HepG2 (cell line): ENCODE data around the gene NPHP1. TPM values are rescaled to one million over a fixed set of nuclear protein-coding genes. Genes with fewer than 3 reads are reported as not detected.

ENCODE experiments used
- ESRRA ChIP-seq: sonication (generic); formaldehyde crosslinking; IDR thresholded peaks from 2 replicates; pipeline ENCODE4 v1.5.1; 2020; ENCODE audit warnings: mild to moderate bottlenecking, low read depth, missing genetic modification reagents
- FOXM1 ChIP-seq: sonication (generic); formaldehyde crosslinking; IDR thresholded peaks from 2 replicates; pipeline ENCODE4 v1.5.0; 2020; ENCODE audit warnings: missing genetic modification reagents
- MAZ ChIP-seq, 2 experiments: sonication (generic) in 1 of 2; formaldehyde crosslinking in 1 of 2; IDR thresholded peaks; 2 replicates each; pipeline versions ENCODE4 v1.5.0 to v1.6.1; 2012 to 2020; ENCODE audit warnings: low read depth in 2 of 2, mild to moderate bottlenecking in 2 of 2, borderline replicate concordance in 1 of 2, improper control_type of control experiment in 1 of 2, low read length in 1 of 2, missing genetic modification reagents in 1 of 2, moderate library complexity in 1 of 2
- MIER3 ChIP-seq: IDR thresholded peaks from 2 replicates; pipeline ENCODE4 v1.6.1; 2016; ENCODE audit warnings: missing compliant biosample characterization, borderline replicate concordance
- MXI1 ChIP-seq: IDR thresholded peaks from 3 replicates; pipeline ENCODE4 v1.6.1; 2012; ENCODE audit warnings: low read depth, low read length, inconsistent platforms, borderline replicate concordance
- POLR2AphosphoS5 ChIP-seq: IDR thresholded peaks from 2 replicates; pipeline ENCODE4 v1.6.1; 2012; ENCODE audit warnings: low read depth, low read length
- TOPORS ChIP-seq: sonication (generic); formaldehyde crosslinking; IDR thresholded peaks from 2 replicates; pipeline ENCODE4 v1.8.0; 2023; ENCODE audit warnings: mild to moderate bottlenecking, missing genetic modification reagents
- ZBTB42 ChIP-seq: sonication (generic); formaldehyde crosslinking; IDR thresholded peaks from 2 replicates; pipeline ENCODE4 v1.5.0; 2020; ENCODE audit warnings: mild to moderate bottlenecking, missing genetic modification reagents
- ZNF607 ChIP-seq: sonication (generic); formaldehyde crosslinking; IDR thresholded peaks from 2 replicates; pipeline ENCODE4 v1.5.1; 2020; ENCODE audit warnings: missing genetic modification reagents, mild to moderate bottlenecking, borderline replicate concordance
- ZNF674 ChIP-seq: sonication (generic); formaldehyde crosslinking; IDR thresholded peaks from 2 replicates; pipeline ENCODE4 v1.5.0; 2020; ENCODE audit warnings: low read depth, mild to moderate bottlenecking, missing genetic modification reagents
- ZNF775 ChIP-seq: sonication (generic); formaldehyde crosslinking; IDR thresholded peaks from 2 replicates; pipeline ENCODE4 v1.4.0; 2020; ENCODE audit warnings: missing genetic modification reagents, mild to moderate bottlenecking, moderate library complexity, borderline replicate concordance
- polyA plus RNA-seq, 8 experiments: library from polyadenylated mRNA; depleted of rRNA in 3 of 8; stranded (reverse) in 7 of 8; unstranded in 1 of 8; fragments of >200 nt; fragmentation: Illumina TruSeq in 4 of 8; extraction: Trizol in 4 of 8; gene quantifications; 2 replicates each; pipeline versions ENCODE4 v1.2.1 to v1.2.3, GENCODE V29; 2011 to 2016; ENCODE audit warnings: low read depth in 4 of 8, missing spikeins in 1 of 8, mixed read lengths in 1 of 8; ENCODE audit not compliant: insufficient read depth in 1 of 8
- total RNA-seq, 5 experiments: library from RNA; depleted of rRNA; stranded (reverse); fragments of >200 nt; fragmentation: Illumina TruSeq; extraction: Trizol; gene quantifications; 2 replicates each; pipeline ENCODE4 v1.2.3, GENCODE V29; 2016; ENCODE audit warnings: low read depth in 1 of 5
- TF ChIP-seq, protein P1 (sequence below): sonication (generic); formaldehyde crosslinking; IDR thresholded peaks from 2 replicates; pipeline ENCODE4 v1.5.0; 2020; ENCODE audit warnings: missing genetic modification reagents, mild to moderate bottlenecking, borderline replicate concordance
- TF ChIP-seq, protein P2 (sequence below): sonication (generic); formaldehyde crosslinking; IDR thresholded peaks from 2 replicates; pipeline ENCODE4 v1.5.0; 2020; ENCODE audit warnings: mild to moderate bottlenecking, missing genetic modification reagents, borderline replicate concordance
- TF ChIP-seq, protein P3 (sequence below): sonication (generic); formaldehyde crosslinking; IDR thresholded peaks from 2 replicates; pipeline ENCODE4 v1.4.0; 2020; ENCODE audit warnings: missing genetic modification reagents, borderline replicate concordance
- TF ChIP-seq, protein P4 (sequence below): sonication (generic); formaldehyde crosslinking; IDR thresholded peaks from 2 replicates; pipeline ENCODE4 v1.8.1; 2023; ENCODE audit warnings: mild to moderate bottlenecking, missing genetic modification reagents, borderline replicate concordance
- TF ChIP-seq, protein P5 (sequence below): sonication (generic); formaldehyde crosslinking; IDR thresholded peaks from 2 replicates; pipeline ENCODE4; 2020; ENCODE audit warnings: missing genetic modification reagents, mild to moderate bottlenecking, borderline replicate concordance
- TF ChIP-seq, protein P6 (sequence below): sonication (generic); formaldehyde crosslinking; conservative IDR thresholded peaks from 2 replicates; pipeline ENCODE4 v1.4.0; 2020; ENCODE audit warnings: missing genetic modification reagents

NPHP1 gene
- total and polyA plus RNA-seq, 2 of the 13 experiments (the other 11 are each of a cell fraction or from before 2014, with no cell fraction given), result 2.7 to 4.8 TPM

DNA sequence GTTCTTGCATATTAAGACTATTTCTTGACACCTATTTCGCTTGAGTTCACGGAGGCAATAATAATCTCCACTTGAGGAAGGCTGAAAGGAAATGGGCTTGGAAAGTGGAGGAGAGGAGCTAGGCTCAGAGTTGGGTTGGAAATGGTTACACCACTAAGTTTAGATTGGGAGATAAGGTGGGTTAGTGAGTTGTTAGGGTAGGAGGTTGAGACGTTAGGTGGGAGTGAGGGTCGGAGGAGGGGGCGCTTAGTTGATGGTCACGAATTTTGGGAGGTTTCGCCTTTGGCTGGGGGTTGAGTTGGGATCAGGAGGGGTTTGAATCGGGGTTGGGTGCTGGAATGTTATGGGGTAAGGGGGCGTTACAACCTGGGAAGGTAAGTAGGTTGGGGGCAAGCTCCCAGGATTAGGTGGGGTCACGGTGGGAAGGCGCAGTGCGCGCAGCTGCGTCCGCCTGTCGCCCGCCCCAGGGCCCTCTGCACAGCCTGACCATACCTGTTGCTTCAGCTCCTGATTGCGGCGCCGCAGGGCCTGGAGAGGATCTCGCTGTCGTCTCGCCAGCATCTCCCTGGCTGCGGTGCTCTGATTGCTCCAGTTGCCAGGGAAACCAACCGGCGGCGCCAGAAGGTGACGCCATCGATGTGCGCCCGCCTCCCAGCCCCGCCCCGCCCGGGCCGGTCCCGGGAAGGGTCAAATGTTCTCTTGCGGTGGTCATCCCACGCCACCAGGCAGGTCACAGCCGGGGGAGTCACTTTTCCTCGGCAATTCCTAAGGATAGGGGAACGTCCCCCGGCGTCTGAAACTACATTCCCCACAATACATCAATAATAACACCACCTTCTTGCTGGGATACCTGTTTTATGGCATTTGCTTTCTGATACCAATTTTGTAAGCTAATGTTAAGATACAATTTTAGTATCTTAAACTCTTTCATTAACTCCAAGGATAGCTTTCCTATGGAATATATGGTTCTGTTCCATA lies at the start of gene NPHP1 (continued):
- TF ChIP-seq, protein P1, sequence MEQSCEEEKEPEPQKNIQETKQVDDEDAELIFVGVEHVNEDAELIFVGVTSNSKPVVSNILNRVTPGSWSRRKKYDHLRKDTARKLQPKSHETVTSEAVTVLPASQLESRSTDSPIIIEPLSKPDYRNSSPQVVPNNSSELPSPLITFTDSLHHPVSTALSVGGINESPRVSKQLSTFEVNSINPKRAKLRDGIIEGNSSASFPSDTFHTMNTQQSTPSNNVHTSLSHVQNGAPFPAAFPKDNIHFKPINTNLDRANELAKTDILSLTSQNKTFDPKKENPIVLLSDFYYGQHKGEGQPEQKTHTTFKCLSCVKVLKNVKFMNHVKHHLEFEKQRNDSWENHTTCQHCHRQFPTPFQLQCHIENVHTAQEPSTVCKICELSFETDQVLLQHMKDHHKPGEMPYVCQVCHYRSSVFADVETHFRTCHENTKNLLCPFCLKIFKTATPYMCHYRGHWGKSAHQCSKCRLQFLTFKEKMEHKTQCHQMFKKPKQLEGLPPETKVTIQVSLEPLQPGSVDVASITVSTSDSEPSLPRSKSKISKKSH (CRISPR knock-in tag), result peak; percentile 94; the same call in 1 of the 2 replicates
- TF ChIP-seq MAZ (IDR thresholded peaks at IDR 0.05; ENCODE audit: borderline replicate concordance, low read depth, low read length), result peak; percentile 96
- TF ChIP-seq MAZ (CRISPR knock-in tag; IDR thresholded peaks at IDR 0.05; ENCODE audit: low read depth), result peak; percentile 90
- TF ChIP-seq, protein P2, sequence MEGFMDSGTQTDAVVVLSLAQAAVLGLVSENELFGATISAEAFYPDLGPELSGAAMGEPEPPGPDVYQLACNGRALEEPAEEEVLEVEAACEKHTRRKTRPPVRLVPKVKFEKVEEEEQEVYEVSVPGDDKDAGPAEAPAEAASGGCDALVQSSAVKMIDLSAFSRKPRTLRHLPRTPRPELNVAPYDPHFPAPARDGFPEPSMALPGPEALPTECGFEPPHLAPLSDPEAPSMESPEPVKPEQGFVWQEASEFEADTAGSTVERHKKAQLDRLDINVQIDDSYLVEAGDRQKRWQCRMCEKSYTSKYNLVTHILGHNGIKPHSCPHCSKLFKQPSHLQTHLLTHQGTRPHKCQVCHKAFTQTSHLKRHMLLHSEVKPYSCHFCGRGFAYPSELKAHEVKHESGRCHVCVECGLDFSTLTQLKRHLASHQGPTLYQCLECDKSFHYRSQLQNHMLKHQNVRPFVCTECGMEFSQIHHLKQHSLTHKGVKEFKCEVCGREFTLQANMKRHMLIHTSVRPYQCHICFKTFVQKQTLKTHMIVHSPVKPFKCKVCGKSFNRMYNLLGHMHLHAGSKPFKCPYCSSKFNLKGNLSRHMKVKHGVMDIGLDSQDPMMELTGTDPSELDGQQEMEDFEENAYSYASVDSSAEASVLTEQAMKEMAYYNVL (CRISPR knock-in tag), result no peak
- 0 out of 2 replicates have a peak, but pooled peaks have one; percentile 45 for TF ChIP-seq MIER3 (CRISPR knock-in tag)
- TF ChIP-seq, protein P3, sequence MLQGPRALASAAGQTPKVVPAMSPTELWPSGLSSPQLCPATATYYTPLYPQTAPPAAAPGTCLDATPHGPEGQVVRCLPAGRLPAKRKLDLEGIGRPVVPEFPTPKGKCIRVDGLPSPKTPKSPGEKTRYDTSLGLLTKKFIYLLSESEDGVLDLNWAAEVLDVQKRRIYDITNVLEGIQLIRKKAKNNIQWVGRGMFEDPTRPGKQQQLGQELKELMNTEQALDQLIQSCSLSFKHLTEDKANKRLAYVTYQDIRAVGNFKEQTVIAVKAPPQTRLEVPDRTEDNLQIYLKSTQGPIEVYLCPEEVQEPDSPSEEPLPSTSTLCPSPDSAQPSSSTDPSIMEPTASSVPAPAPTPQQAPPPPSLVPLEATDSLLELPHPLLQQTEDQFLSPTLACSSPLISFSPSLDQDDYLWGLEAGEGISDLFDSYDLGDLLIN (CRISPR knock-in tag), result no peak
- no peak for TF ChIP-seq ZBTB42
- TF ChIP-seq ESRRA, result 0 out of 2 replicates have a peak, but pooled peaks have one; percentile 33
- TF ChIP-seq, protein P4, sequence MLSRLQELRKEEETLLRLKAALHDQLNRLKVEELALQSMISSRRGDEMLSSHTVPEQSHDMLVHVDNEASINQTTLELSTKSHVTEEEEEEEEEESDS (CRISPR knock-in tag), result peak; percentile 46; the same call in 1 of the 2 replicates
- TF ChIP-seq FOXM1 (CRISPR knock-in tag), result no peak
- TF ChIP-seq, protein P5, sequence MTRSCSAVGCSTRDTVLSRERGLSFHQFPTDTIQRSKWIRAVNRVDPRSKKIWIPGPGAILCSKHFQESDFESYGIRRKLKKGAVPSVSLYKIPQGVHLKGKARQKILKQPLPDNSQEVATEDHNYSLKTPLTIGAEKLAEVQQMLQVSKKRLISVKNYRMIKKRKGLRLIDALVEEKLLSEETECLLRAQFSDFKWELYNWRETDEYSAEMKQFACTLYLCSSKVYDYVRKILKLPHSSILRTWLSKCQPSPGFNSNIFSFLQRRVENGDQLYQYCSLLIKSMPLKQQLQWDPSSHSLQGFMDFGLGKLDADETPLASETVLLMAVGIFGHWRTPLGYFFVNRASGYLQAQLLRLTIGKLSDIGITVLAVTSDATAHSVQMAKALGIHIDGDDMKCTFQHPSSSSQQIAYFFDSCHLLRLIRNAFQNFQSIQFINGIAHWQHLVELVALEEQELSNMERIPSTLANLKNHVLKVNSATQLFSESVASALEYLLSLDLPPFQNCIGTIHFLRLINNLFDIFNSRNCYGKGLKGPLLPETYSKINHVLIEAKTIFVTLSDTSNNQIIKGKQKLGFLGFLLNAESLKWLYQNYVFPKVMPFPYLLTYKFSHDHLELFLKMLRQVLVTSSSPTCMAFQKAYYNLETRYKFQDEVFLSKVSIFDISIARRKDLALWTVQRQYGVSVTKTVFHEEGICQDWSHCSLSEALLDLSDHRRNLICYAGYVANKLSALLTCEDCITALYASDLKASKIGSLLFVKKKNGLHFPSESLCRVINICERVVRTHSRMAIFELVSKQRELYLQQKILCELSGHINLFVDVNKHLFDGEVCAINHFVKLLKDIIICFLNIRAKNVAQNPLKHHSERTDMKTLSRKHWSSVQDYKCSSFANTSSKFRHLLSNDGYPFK (CRISPR knock-in tag), result peak; percentile 85; the same call in 1 of the 2 replicates
- TF ChIP-seq MXI1, result peak; percentile 97
- TF ChIP-seq POLR2AphosphoS5, result peak; percentile 83
- TF ChIP-seq, protein P6, sequence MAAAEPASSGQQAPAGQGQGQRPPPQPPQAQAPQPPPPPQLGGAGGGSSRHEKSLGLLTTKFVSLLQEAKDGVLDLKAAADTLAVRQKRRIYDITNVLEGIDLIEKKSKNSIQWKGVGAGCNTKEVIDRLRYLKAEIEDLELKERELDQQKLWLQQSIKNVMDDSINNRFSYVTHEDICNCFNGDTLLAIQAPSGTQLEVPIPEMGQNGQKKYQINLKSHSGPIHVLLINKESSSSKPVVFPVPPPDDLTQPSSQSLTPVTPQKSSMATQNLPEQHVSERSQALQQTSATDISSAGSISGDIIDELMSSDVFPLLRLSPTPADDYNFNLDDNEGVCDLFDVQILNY (CRISPR knock-in tag), result peak; percentile 92
- TF ChIP-seq TOPORS (CRISPR knock-in tag), result no peak; the same call in 1 of the 2 replicates
- TF ChIP-seq ZNF674 (CRISPR knock-in tag), result 0 out of 2 replicates have a peak, but pooled peaks have one; percentile 29
- TF ChIP-seq ZNF775 (CRISPR knock-in tag), result no peak
- TF ChIP-seq ZNF607 (CRISPR knock-in tag), result peak; percentile 38; the same call in 1 of the 2 replicates
